Caki2 (cell line): Measurements from ENCODE around the gene KLF8. TPM values are rescaled to one million over a fixed set of nuclear protein-coding genes. Genes with fewer than 3 reads are reported as not detected.

ENCODE experiments used
- DNase-seq: peaks from one replicate; pipeline ENCODE4 v3.0.0-alpha.2; 2015; ENCODE audit warnings: low read depth
- in situ Hi-C: cut with HindIII; loops from 2 replicates; pipeline ENCODE4 v1.10.0; 2016; ENCODE audit warnings: low sequenced_read_pairs, low pct_unique_long_range_greater_than_20kb, mixed read lengths
- total RNA-seq: library from RNA; depleted of rRNA; stranded (reverse); fragments of >200 nt; shearing (Covaris generic); gene quantifications from 2 replicates; pipeline ENCODE4 v1.2.3, GENCODE V29; 2014; ENCODE audit warnings: low replicate concordance

Gene KLF8
- total RNA-seq, 1 experiment from 2014 or later = 0.68 TPM

- in situ Hi-C loops = no loop called here
These were observed 52.1 kb downstream of the KLF8 start for GRCh38 chrX:56284269-56284668.

GRCh38 chrX:56288608-56289007 is 56.5 kb downstream of the KLF8 start:
- no peak for DNase-seq
- in situ Hi-C loops = no loop called here

More at GRCh38 chrX:56284269-56284668, 52.1 kb downstream of the KLF8 start:
- DNase-seq = no peak

GRCh38 chrX:56289449-56289848 is 57.3 kb downstream of the KLF8 start:
- DNase-seq = no peak
- in situ Hi-C loops = no loop called here

GRCh38 chrX:56308726-56309125 is 76.6 kb downstream of the KLF8 start:
- in situ Hi-C loops = no loop called here
- no peak for DNase-seq

- in situ Hi-C loops = no loop called here
- no peak for DNase-seq
These were observed 77.7 kb downstream of the KLF8 start for GRCh38 chrX:56309881-56310280.

GRCh38 chrX:56310581-56310980 is 78.4 kb downstream of the KLF8 start:
- no peak for DNase-seq
- in situ Hi-C loops = no loop called here

- no peak for DNase-seq
- in situ Hi-C loops = no loop called here
These were observed 81.2 kb downstream of the KLF8 start for GRCh38 chrX:56313308-56313707.

- no peak for DNase-seq
- in situ Hi-C loops = no loop called here
These were observed 82.2 kb downstream of the KLF8 start for GRCh38 chrX:56314334-56314733.

- DNase-seq = no peak
- in situ Hi-C loops = no loop called here
These were observed 85.9 kb downstream of the KLF8 start for GRCh38 chrX:56318076-56318475.

GRCh38 chrX:56319165-56319564 is 87.0 kb downstream of the KLF8 start:
- in situ Hi-C loops = no loop called here
- no peak for DNase-seq
